ENCODE measurements around the gene ANKS3.

Gene ANKS3

GRCh38 chr16:4737545-4737944 lies 3.5 kb upstream of the ANKS3 start:
- H3K4me3 ChIP-seq (ENCODE audit: low read length), result no peak overlapping the region
- TF ChIP-seq CTCF (conservative IDR thresholded peaks at IDR 0.05; ENCODE audit: low read length), result no peak
- no peak for DNase-seq (ENCODE audit: low read depth)

- H3K4me3 ChIP-seq (ENCODE audit: low read length), result no peak overlapping the region
- TF ChIP-seq CTCF (conservative IDR thresholded peaks at IDR 0.05; ENCODE audit: low read length), result no peak
- no peak for DNase-seq (ENCODE audit: low read depth)
These were observed 2.5 kb upstream of the ANKS3 start for GRCh38 chr16:4736546-4736945.

- peak overlapping the region; percentile 98 for H3K4me3 ChIP-seq (ENCODE audit: low read length)
- TF ChIP-seq CTCF (conservative IDR thresholded peaks at IDR 0.05; ENCODE audit: low read length), result no peak
- peak; percentile 69 for DNase-seq (ENCODE audit: low read depth)
These were observed 862 bp upstream of the ANKS3 start for GRCh38 chr16:4734730-4735535.

- H3K4me3 ChIP-seq (ENCODE audit: low read length), result peak overlapping the region; percentile 98
- no peak for DNase-seq (ENCODE audit: low read depth)
- no peak for TF ChIP-seq CTCF (conservative IDR thresholded peaks at IDR 0.05; ENCODE audit: low read length)
These were observed 366 bp downstream of the ANKS3 start for GRCh38 chr16:4733747-4734062.

GRCh38 chr16:4733211-4733742 lies 794 bp downstream of the ANKS3 start:
- DNase-seq (ENCODE audit: low read depth), result no peak
- no peak for TF ChIP-seq CTCF (conservative IDR thresholded peaks at IDR 0.05; ENCODE audit: low read length)
- H3K4me3 ChIP-seq (ENCODE audit: low read length), result peak overlapping the region; percentile 98

GRCh38 chr16:4729876-4730275 lies 4.2 kb downstream of the ANKS3 start:
- TF ChIP-seq CTCF (conservative IDR thresholded peaks at IDR 0.05; ENCODE audit: low read length), result no peak
- H3K4me3 ChIP-seq (ENCODE audit: low read length), result no peak overlapping the region
- DNase-seq (ENCODE audit: low read depth), result no peak

- DNase-seq (ENCODE audit: low read depth), result no peak
- H3K4me3 ChIP-seq (ENCODE audit: low read length), result no peak overlapping the region
- no peak for TF ChIP-seq CTCF (conservative IDR thresholded peaks at IDR 0.05; ENCODE audit: low read length)
These were observed 5.4 kb downstream of the ANKS3 start for GRCh38 chr16:4728676-4729075.

Measured in AG10803 (cell line).